Muscle layer of colon (tissue), 2 donors: Measurements from ENCODE around the gene ALOX15B.
"Not testable (repeated sequence)": the region's sequence is repeated elsewhere in the genome, so short reads cannot be mapped to it uniquely, and the experiment has no call there.

Experiments used
- H3K27ac ChIP-seq: one replicate; pipeline ENCODE4 v1.7.0; 2013; ENCODE audit warnings: low read depth, mild to moderate bottlenecking, low read length, moderate library complexity
- H3K27me3 ChIP-seq, 2 donors: one replicate each; pipeline ENCODE4 v1.7.0; 2013; ENCODE audit warnings: low read length in 2 of 2, mild to moderate bottlenecking in 2 of 2; ENCODE audit not compliant: insufficient read depth in 2 of 2, control insufficient read depth in 1 of 2
- H3K36me3 ChIP-seq: one replicate; pipeline ENCODE4 v1.7.0; 2013; ENCODE audit warnings: mild to moderate bottlenecking, low read length; ENCODE audit not compliant: insufficient read depth
- H3K4me1 ChIP-seq: one replicate; pipeline ENCODE4 v1.7.0; 2013; ENCODE audit warnings: mild to moderate bottlenecking, low read length; ENCODE audit not compliant: insufficient read depth
- H3K4me3 ChIP-seq, 2 donors: one replicate each; pipeline ENCODE4 v1.7.0; 2013; ENCODE audit warnings: low read length in 2 of 2, low read depth in 1 of 2, mild to moderate bottlenecking in 1 of 2, moderate library complexity in 1 of 2
- H3K9ac ChIP-seq: one replicate; pipeline ENCODE4 v1.7.0; 2013; ENCODE audit warnings: low read length
- H3K9me3 ChIP-seq: one replicate; pipeline ENCODE4 v1.7.0; 2013; ENCODE audit warnings: mild to moderate bottlenecking, low read length
- donor health status: abdominal sarcoma.
- donor health status: Adenocarcinoma of cecum.

The ALOX15B gene

DNA sequence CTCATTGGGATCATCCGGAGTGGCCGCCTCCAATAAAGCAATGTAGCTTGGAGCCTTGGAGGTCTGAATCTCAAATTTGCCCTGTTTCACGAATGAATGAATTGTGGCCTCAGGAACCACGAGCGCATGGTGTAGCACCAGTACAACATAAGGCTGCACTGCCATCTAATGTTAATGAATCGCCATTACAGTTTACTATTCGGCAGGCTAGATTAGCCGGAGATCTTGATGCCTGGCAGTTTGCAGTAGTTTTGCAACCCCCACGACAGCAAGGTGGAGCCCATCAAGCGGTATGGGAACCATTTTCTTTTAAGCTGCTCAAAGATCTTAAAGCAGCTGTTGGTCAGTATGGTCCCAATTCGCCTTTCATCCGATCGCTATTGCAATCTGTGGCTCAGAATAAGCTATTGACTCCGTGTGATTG is 18.8 kb downstream of the ALOX15B start:
- no peaks in the 10 kb centered on the region for H3K36me3 ChIP-seq
- no peak overlapping the region for H3K4me3 ChIP-seq
- no peaks in the 10 kb centered on the region for H3K9me3 ChIP-seq
- no peak overlapping the region for H3K27ac ChIP-seq
- peaks cover 5% of the 10 kb centered on the region for H3K4me1 ChIP-seq
- H3K9ac ChIP-seq: no peak overlapping the region
- peaks cover 34 to 51% of the 10 kb centered on the region in 2 donors for H3K27me3 ChIP-seq

DNA sequence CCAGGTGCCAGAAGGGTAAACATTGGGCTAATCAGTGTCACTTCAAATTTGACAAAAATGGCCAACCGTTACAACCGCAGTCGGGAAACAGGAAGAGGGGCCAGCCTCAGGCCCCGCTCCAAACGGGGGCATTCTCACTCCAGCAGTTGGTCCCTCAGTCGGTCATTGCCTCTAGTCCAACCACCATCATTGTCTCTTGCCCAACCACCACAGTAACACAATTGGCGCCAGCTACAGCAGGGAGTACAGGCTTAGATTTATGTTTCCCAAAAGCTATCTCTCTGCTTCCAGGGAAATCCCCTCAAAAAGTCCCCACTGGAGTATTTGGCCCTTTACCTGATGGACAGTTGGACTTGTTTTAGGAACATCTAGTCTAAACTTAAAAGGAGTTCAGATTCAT is 20.3 kb downstream of the ALOX15B start:
- peaks cover 43 to 62% of the 10 kb centered on the region in 2 donors for H3K27me3 ChIP-seq
- no peak overlapping the region for H3K27ac ChIP-seq
- H3K9ac ChIP-seq: no peak overlapping the region
- H3K36me3 ChIP-seq: no peaks in the 10 kb centered on the region
- H3K4me3 ChIP-seq: no peak overlapping the region
- H3K4me1 ChIP-seq: peaks cover 9% of the 10 kb centered on the region
- no peaks in the 10 kb centered on the region for H3K9me3 ChIP-seq

GRCh38 chr17:8060274-8060673 is 21.4 kb downstream of the ALOX15B start:
- Histone ChIP-seq H3K9ac (no peak overlapping the region), H3K4me3 (no peak overlapping the region), H3K9me3 (no peaks in the 10 kb centered on the region), H3K27ac (no peak overlapping the region), H3K36me3 (no peaks in the 10 kb centered on the region), H3K27me3 (peaks cover 43 to 72% of the 10 kb centered on the region in 2 donors), H3K4me1 (peaks cover 9% of the 10 kb centered on the region)

DNA sequence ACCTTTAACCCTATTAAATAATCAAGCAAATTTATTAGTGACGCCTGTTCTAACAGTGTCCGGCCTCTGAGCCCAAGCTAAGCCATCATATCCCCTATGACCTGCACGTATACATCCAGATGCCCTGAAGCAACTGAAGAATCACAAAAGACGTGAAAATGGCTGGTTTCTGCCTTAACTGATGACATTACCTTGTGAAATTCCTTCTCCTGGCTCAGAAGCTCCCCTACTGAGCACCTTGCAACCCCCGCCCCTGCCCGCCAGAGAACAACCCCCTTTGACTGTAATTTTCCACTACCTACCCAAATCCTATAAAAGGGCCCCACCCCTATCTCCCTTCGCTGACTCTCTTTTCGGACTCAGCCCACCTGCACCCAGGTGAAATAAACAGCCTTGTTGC is 23.0 kb downstream of the ALOX15B start:
- H3K27me3 ChIP-seq: peaks cover 43 to 69% of the 10 kb centered on the region in 2 donors
- H3K4me1 ChIP-seq, H3K9me3 ChIP-seq, H3K27ac ChIP-seq, H3K9ac ChIP-seq, H3K36me3 ChIP-seq, H3K4me3 ChIP-seq: not testable (repeated sequence)

DNA sequence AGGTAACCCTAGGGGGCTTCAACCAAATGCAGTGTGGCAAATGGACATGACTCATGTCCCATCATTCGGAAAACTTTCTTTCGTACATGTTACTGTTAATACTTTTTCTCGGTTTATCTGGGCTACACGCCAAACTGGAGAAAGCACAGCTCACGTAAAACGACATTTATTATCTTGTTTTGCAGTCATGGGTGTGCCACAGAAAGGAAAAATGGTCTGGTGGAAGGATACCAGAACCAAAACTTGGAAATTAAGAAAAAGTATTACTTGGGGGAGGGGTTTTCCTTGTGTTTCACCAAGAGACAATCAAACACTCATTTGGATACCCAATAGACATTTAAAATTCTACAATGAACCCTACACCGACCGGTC is 23.6 kb downstream of the ALOX15B start:
- Histone ChIP-seq H3K27me3 (peaks cover 43 to 65% of the 10 kb centered on the region in 2 donors), H3K4me3 (no peak overlapping the region)

DNA sequence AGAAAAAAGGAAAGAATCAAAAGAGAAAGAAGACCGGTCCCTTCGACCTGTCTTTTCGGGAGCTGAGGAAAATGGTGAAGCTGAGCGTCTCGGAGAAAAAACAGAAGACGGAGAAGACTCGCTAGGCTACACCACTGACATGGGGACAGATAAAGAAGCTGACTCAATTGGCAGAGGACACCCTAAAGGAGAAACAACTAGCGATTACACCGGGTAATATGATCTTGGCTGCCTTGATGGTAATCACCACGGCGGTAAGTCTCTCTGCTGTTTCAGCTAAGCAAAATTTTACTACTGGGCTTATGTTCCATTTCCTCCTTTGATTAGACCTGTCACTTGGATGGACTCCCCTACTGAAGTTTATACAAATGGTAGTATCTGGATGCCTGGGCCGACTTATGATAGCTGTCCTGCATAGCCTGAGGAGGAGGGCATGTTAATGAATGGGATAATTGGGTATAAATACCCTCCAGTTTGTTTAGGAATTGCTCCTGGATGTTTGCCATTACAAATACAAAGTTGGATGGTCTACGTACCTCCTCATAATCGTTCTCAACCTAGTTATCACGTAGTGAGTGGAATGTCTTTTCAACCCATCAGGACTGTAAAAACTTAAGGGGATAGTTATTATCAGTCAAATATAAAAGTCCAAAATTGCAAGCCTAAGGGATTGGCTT is 24.1 kb downstream of the ALOX15B start:
- Histone ChIP-seq H3K27me3 (peaks cover 43 to 64% of the 10 kb centered on the region in 2 donors), H3K4me3 (no peak overlapping the region)

More for the DNA sequence above, 23.6 kb downstream of the ALOX15B start:
- Histone ChIP-seq H3K4me1 (peaks cover 9% of the 10 kb centered on the region), H3K27ac (no peak overlapping the region), H3K36me3 (no peaks in the 10 kb centered on the region), H3K9me3 (no peaks in the 10 kb centered on the region), H3K9ac (no peak overlapping the region)

GRCh38 chr17:8063761-8064534 is 25.1 kb downstream of the ALOX15B start:
- no peak overlapping the region for H3K9ac ChIP-seq
- H3K4me1 ChIP-seq: peaks cover 9% of the 10 kb centered on the region
- no peaks in the 10 kb centered on the region for H3K36me3 ChIP-seq
- H3K27me3 ChIP-seq: peaks cover 43 to 54% of the 10 kb centered on the region in 2 donors
- no peaks in the 10 kb centered on the region for H3K9me3 ChIP-seq
- no peak overlapping the region for H3K27ac ChIP-seq
- H3K4me3 ChIP-seq: no peak overlapping the region

More for the DNA sequence above, 24.1 kb downstream of the ALOX15B start:
- H3K9me3 ChIP-seq: no peaks in the 10 kb centered on the region
- H3K27ac ChIP-seq: no peak overlapping the region
- H3K36me3 ChIP-seq: no peaks in the 10 kb centered on the region
- peaks cover 9% of the 10 kb centered on the region for H3K4me1 ChIP-seq
- no peak overlapping the region for H3K9ac ChIP-seq

- peaks cover 37 to 48% of the 10 kb centered on the region in 2 donors for H3K27me3 ChIP-seq
- H3K4me3 ChIP-seq: no peak overlapping the region
- peaks cover 9% of the 10 kb centered on the region for H3K4me1 ChIP-seq
- no peak overlapping the region for H3K27ac ChIP-seq
- H3K9me3 ChIP-seq: no peaks in the 10 kb centered on the region
- H3K9ac ChIP-seq: no peak overlapping the region
- no peaks in the 10 kb centered on the region for H3K36me3 ChIP-seq
These were observed 25.7 kb downstream of the ALOX15B start for GRCh38 chr17:8064561-8065019.

DNA sequence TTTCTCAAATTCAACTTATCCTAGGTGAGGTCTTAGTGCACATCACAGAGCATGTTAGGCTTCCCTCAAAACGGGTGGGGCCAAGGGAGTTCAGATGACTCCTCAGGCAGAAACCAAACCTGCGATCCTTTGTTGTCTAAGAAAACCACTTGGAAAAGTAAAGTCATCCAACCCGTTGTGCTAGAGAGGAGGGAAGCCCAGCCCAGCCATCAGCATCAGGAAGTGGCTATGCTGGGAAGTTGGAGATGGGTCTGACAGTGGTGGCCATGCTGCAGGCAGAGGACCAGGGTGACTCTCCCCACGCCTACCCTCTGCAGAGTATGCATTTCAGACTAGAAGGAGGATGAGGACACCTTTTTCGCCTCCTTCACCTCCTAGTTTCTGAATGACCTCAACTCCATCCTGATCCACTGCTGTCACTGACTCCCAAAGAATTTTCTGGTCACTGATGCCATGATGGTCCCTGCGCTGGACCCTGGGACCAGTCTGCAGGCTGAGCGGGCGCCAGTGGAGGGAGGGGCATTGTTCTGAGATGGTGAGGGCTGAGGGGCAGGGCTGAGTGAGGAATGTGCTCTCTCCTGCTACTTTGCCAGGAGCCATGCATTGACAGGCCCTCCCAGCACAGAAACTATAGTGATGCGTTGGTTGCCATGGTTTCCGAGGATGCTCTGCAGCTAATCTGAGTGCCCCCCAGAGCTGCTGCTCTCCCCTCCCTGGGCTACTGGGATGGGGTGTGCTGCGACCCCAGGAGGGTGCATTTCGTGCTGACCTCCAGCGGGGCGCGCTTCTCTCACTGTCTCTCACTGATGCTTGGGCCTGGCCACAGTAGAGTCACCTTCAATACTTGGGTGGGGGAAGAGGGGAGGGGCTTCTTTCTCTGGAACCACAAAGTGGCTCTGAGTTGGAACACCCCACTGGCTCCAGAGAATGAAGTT is 28.2 kb downstream of the ALOX15B start:
- Histone ChIP-seq H3K27me3 (peaks cover 21 to 37% of the 10 kb centered on the region in 2 donors), H3K4me1 (peaks cover 9% of the 10 kb centered on the region), H3K4me3 (no peak overlapping the region), H3K36me3 (no peaks in the 10 kb centered on the region), H3K9me3 (no peaks in the 10 kb centered on the region), H3K9ac (no peak overlapping the region), H3K27ac (no peak overlapping the region)

DNA sequence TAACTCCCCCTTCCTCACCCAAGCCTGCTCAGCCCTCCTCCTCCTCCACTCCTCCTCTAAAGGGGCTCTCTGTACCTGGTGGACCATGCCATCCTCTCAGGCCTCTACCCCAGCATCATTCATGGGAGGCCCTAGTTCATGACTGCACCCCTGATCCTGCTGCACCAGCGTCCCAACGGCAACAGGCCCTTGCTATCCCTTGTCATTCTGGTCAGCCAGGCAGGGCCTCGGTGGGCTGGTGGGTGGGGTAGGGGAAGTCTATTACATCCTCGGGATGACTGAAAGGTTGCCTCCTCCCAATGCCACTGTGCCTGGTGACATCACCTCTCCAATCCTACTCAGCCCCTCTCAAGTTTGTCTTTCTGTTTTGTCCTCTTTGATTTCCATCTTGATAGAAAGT is 28.9 kb downstream of the ALOX15B start:
- Histone ChIP-seq H3K4me1 (peaks cover 4% of the 10 kb centered on the region), H3K36me3 (no peaks in the 10 kb centered on the region), H3K27me3 (peaks cover 21 to 38% of the 10 kb centered on the region in 2 donors), H3K9ac (no peak overlapping the region), H3K27ac (no peak overlapping the region), H3K9me3 (no peaks in the 10 kb centered on the region), H3K4me3 (no peak overlapping the region)
